ENCODE data around the gene SHCBP1.

GRCh38 chr16:46582313-46582712 lies 38.9 kb downstream of the SHCBP1 start:
- TF ChIP-seq CTCF (conservative IDR thresholded peaks at IDR 0.05; ENCODE audit: low read depth, low read length) (no peak), EZH2 (IDR thresholded peaks at IDR 0.05; ENCODE audit: low read length, unreplicated experiment) (no peak), EZH2phosphoT487 (IDR thresholded peaks at IDR 0.05; ENCODE audit: borderline replicate concordance, low read length) (no peak)

Measured in PC-3 (cell line).